IMR-90 (cell line): ENCODE measurements around the gene EXOG. TPM values are rescaled to one million over a fixed set of nuclear protein-coding genes. Genes with fewer than 3 reads are reported as not detected.

ENCODE experiments used
- ATAC-seq: fragments of 200-7000 bp; cut with Tn5 transposase; 2 replicates; pipeline ENCODE4 v1.9.1; 2020; ENCODE audit warnings: low read depth, mild to moderate bottlenecking, moderate library complexity
- BruUV-seq: library from RNA; stranded (reverse); fragments of 400-500 nt; replicated peaks from 2 replicates; lab custom pipeline; 2021; lab: Mats Ljungman, UMichigan
- CTCF ChIA-PET: fragments of 300-600 bp; formaldehyde crosslinking; extraction: SDS; loops from one replicate; lab custom pipeline; 2021; ENCODE audit warnings: antibody characterized with exemption; lab: Yijun Ruan, JAX
- POLR2A ChIA-PET: fragments of 300-600 bp; sonication (Branson Sonifier 250); formaldehyde crosslinking; loops from one replicate; lab custom pipeline; 2022; ENCODE audit warnings: antibody characterized with exemption; ENCODE audit not compliant: unreplicated experiment; lab: Charles Lee
- DNase-seq: peaks from one replicate; pipeline ENCODE4 v3.0.0; 2013
- H2AFZ ChIP-seq: replicated peaks from 2 replicates; pipeline ENCODE3; 2013; ENCODE audit warnings: low read length, mild to moderate bottlenecking; ENCODE audit not compliant: poor library complexity
- H2AK5ac ChIP-seq: 2 replicates; pipeline ENCODE4 v1.6.1; 2013; ENCODE audit warnings: low read depth, low read length, inconsistent platforms
- H2AK9ac ChIP-seq: replicated peaks from 2 replicates; pipeline ENCODE3; 2013; ENCODE audit warnings: mild to moderate bottlenecking, low read depth, low read length, moderate library complexity; ENCODE audit not compliant: poor library complexity
- H2BK120ac ChIP-seq: 2 replicates; pipeline ENCODE4 v1.6.1; 2013; ENCODE audit warnings: low read depth, low read length, inconsistent platforms
- H2BK15ac ChIP-seq: 3 replicates; pipeline ENCODE4 v1.6.1; 2013; ENCODE audit warnings: low read depth, low read length, inconsistent platforms
- H2BK20ac ChIP-seq: 2 replicates; pipeline ENCODE4 v1.6.1; 2013; ENCODE audit warnings: low read depth, mild to moderate bottlenecking, inconsistent platforms, low read length, moderate library complexity
- H2BK5ac ChIP-seq: 2 replicates; pipeline ENCODE4 v1.6.1; 2013; ENCODE audit warnings: mild to moderate bottlenecking, low read depth, low read length, inconsistent platforms; ENCODE audit not compliant: poor library complexity, severe bottlenecking
- H3K14ac ChIP-seq: replicated peaks from 2 replicates; pipeline ENCODE4 v1.6.1; 2013; ENCODE audit warnings: low read depth, low read length, inconsistent platforms
- H3K18ac ChIP-seq: 2 replicates; pipeline ENCODE4 v1.6.1; 2013; ENCODE audit warnings: low read depth, low read length, control low read depth
- H3K23ac ChIP-seq: 2 replicates; pipeline ENCODE4 v1.6.1; 2013; ENCODE audit warnings: low read depth, low read length, inconsistent platforms
- H3K27ac ChIP-seq: 2 replicates; pipeline ENCODE4 v1.5.1; 2013; ENCODE audit warnings: mild to moderate bottlenecking, control low read depth, low read length; ENCODE audit not compliant: insufficient read depth
- H3K27me3 ChIP-seq: 2 replicates; pipeline ENCODE4 v1.6.1; 2013; ENCODE audit warnings: low read length; ENCODE audit not compliant: control insufficient read depth, insufficient read depth
- H3K36me3 ChIP-seq: 2 replicates; pipeline ENCODE4 v1.6.1; 2013; ENCODE audit warnings: low read length, mixed read lengths; ENCODE audit not compliant: control insufficient read depth, insufficient read depth
- H3K4ac ChIP-seq: 2 replicates; pipeline ENCODE4 v1.6.1; 2013; ENCODE audit warnings: low read depth, low read length, inconsistent platforms
- H3K4me1 ChIP-seq: 2 replicates; pipeline ENCODE4 v1.6.1; 2013; ENCODE audit warnings: low read length, mixed read lengths; ENCODE audit not compliant: control insufficient read depth, insufficient read depth
- H3K4me2 ChIP-seq: 2 replicates; pipeline ENCODE4 v1.6.1; 2013; ENCODE audit warnings: low read depth, mild to moderate bottlenecking, control low read depth, low read length, moderate library complexity
- H3K4me3 ChIP-seq: 2 replicates; pipeline ENCODE4 v1.5.1; 2013; ENCODE audit warnings: low read depth, mild to moderate bottlenecking, control low read depth, low read length, moderate library complexity; ENCODE audit not compliant: insufficient read depth
- H3K56ac ChIP-seq: 2 replicates; pipeline ENCODE4 v1.6.1; 2013; ENCODE audit warnings: low read length, inconsistent platforms; ENCODE audit not compliant: insufficient read depth; ENCODE audit errors: extremely low read depth
- H3K79me1 ChIP-seq, 2 experiments: 2 replicates each; pipeline ENCODE4 v1.6.1; 2013; ENCODE audit warnings: low read length in 2 of 2, inconsistent platforms in 1 of 2, low read depth in 1 of 2
- H3K9ac ChIP-seq: 2 replicates; pipeline ENCODE4 v1.6.1; 2013; ENCODE audit warnings: low read depth, low read length, control low read depth
- H3K9me1 ChIP-seq: 2 replicates; pipeline ENCODE4 v1.6.1; 2013; ENCODE audit warnings: low read length, inconsistent platforms; ENCODE audit not compliant: insufficient read depth
- H3K9me3 ChIP-seq: 2 replicates; pipeline ENCODE4 v1.6.1; 2013; ENCODE audit warnings: low read length; ENCODE audit not compliant: control insufficient read depth, insufficient read depth
- H4K20me1 ChIP-seq: 2 replicates; pipeline ENCODE4 v1.6.1; 2013; ENCODE audit warnings: low read length, inconsistent platforms; ENCODE audit not compliant: insufficient read depth
- H4K5ac ChIP-seq: 2 replicates; pipeline ENCODE4 v1.6.1; 2013; ENCODE audit warnings: mild to moderate bottlenecking, low read depth, low read length, control low read depth
- H4K8ac ChIP-seq, 2 experiments: 2 replicates each; pipeline ENCODE4 v1.6.1; 2013; ENCODE audit warnings: low read depth in 2 of 2, low read length in 2 of 2, control low read depth in 1 of 2, inconsistent platforms in 1 of 2
- H4K91ac ChIP-seq: 2 replicates; pipeline ENCODE4 v1.6.1; 2013; ENCODE audit warnings: low read depth, low read length, inconsistent platforms; ENCODE audit not compliant: insufficient read depth
- BHLHE40 ChIP-seq: fragments of 150-350 bp; IDR thresholded peaks from 2 replicates; pipeline ENCODE4 v1.6.1; 2016; ENCODE audit warnings: mild to moderate bottlenecking, low read depth, low read length
- CEBPB ChIP-seq: IDR thresholded peaks from 2 replicates; pipeline ENCODE4 v1.6.1; 2012; ENCODE audit warnings: low read depth, low read length, improper control_type of control experiment
- CHD1 ChIP-seq: IDR thresholded peaks from 2 replicates; pipeline ENCODE4 v1.6.1; 2012; ENCODE audit warnings: low read depth, low read length, improper control_type of control experiment
- CTCF ChIP-seq: conservative IDR thresholded peaks from 2 replicates; pipeline ENCODE4 v1.5.1; 2012; ENCODE audit warnings: mild to moderate bottlenecking, low read depth, low read length, improper control_type of control experiment
- FOS ChIP-seq: fragments of 150-350 bp; IDR thresholded peaks from 2 replicates; pipeline ENCODE4 v1.6.1; 2016; ENCODE audit warnings: low read depth, low read length
- MAFK ChIP-seq: IDR thresholded peaks from 2 replicates; pipeline ENCODE4 v1.6.1; 2012; ENCODE audit warnings: low read depth, low read length, improper control_type of control experiment
- MAZ ChIP-seq: IDR thresholded peaks from 2 replicates; pipeline ENCODE4 v1.6.1; 2012; ENCODE audit warnings: low read depth, mild to moderate bottlenecking, low read length, improper control_type of control experiment, moderate library complexity, borderline replicate concordance
- MXI1 ChIP-seq: IDR thresholded peaks from 2 replicates; pipeline ENCODE4 v1.6.1; 2012; ENCODE audit warnings: low read depth, mild to moderate bottlenecking, low read length, moderate library complexity, borderline replicate concordance
- NFE2L2 ChIP-seq: fragments of 150-350 bp; IDR thresholded peaks from 2 replicates; pipeline ENCODE4 v1.6.1; 2016; ENCODE audit warnings: low read depth, mild to moderate bottlenecking, low read length
- POLR2A ChIP-seq: IDR thresholded peaks from 2 replicates; pipeline ENCODE4 v1.6.1; 2012; ENCODE audit warnings: mild to moderate bottlenecking, low read depth, low read length
- RAD21 ChIP-seq: IDR thresholded peaks from 2 replicates; pipeline ENCODE4 v1.6.1; 2012; ENCODE audit warnings: low read length, improper control_type of control experiment
- RCOR1 ChIP-seq: IDR thresholded peaks from 2 replicates; pipeline ENCODE4 v1.6.1; 2012; ENCODE audit warnings: mild to moderate bottlenecking, low read length, improper control_type of control experiment; ENCODE audit not compliant: insufficient replicate concordance
- RFX5 ChIP-seq: IDR thresholded peaks from 2 replicates; pipeline ENCODE4 v1.8.0; 2012; ENCODE audit warnings: low read depth, mild to moderate bottlenecking, low read length, moderate library complexity
- SMC3 ChIP-seq: fragments of 150-350 bp; IDR thresholded peaks from 2 replicates; pipeline ENCODE4 v1.6.1; 2016; ENCODE audit warnings: low read depth, mild to moderate bottlenecking, antibody characterized with exemption, low read length, moderate library complexity
- WGBS, 2 experiments: methylation state at CpG; one replicate each; pipeline versions ENCODE4 v1.1.5 to v1.1.7; 2013; ENCODE audit warnings: missing lambda C conversion rate in 2 of 2; ENCODE audit not compliant: insufficient read length in 1 of 2; ENCODE audit errors: extremely low coverage in 2 of 2; 5-methylcytosine and 5-hydroxymethylcytosine counted together
- dilution Hi-C: fragments of 300-500 bp; cut with HindIII; formaldehyde crosslinking; loops from one replicate; pipeline ENCODE4 v1.14.3; 2018; ENCODE audit warnings: low sequenced_read_pairs; ENCODE audit not compliant: unreplicated experiment
- in situ Hi-C: fragments of 300-500 bp; cut with MboI; formaldehyde crosslinking; loops from 3 replicates; pipeline ENCODE4 v1.14.3; 2019; ENCODE audit warnings: low sequenced_read_pairs, inconsistent platforms, mixed read lengths
- intact Hi-C: fragments of 100-400 bp; cut with micrococcal nuclease; formaldehyde crosslinking; loops from 2 replicates; pipeline ENCODE4 v1.10.0; 2022
- polyA plus RNA-seq, 3 experiments: library from polyadenylated mRNA; depleted of rRNA; stranded (reverse); fragments of >200 nt; gene quantifications; 2 replicates each; pipeline ENCODE4 v1.2.3, GENCODE V29; 2012; ENCODE audit warnings: low replicate concordance in 1 of 3
- total RNA-seq: library from RNA; depleted of rRNA; stranded (reverse); fragments of >200 nt; gene quantifications from 2 replicates; pipeline ENCODE4 v1.2.3, GENCODE V29; 2012
- TF ChIP-seq, protein P1 (sequence below): fragments of 150-350 bp; IDR thresholded peaks from 2 replicates; pipeline ENCODE4 v1.6.1; 2016; ENCODE audit warnings: low read depth, mild to moderate bottlenecking, low read length, moderate library complexity, borderline replicate concordance
- TF ChIP-seq, protein P2 (sequence below): fragments of 150-350 bp; IDR thresholded peaks from 2 replicates; pipeline ENCODE4 v1.6.1; 2017; ENCODE audit warnings: mild to moderate bottlenecking, antibody characterized with exemption, low read length, low read depth

Gene EXOG
- total and polyA plus RNA-seq, 2 of the 4 experiments (the other 2 are of a cell fraction), result 10.2 to 15.0 TPM

DNA sequence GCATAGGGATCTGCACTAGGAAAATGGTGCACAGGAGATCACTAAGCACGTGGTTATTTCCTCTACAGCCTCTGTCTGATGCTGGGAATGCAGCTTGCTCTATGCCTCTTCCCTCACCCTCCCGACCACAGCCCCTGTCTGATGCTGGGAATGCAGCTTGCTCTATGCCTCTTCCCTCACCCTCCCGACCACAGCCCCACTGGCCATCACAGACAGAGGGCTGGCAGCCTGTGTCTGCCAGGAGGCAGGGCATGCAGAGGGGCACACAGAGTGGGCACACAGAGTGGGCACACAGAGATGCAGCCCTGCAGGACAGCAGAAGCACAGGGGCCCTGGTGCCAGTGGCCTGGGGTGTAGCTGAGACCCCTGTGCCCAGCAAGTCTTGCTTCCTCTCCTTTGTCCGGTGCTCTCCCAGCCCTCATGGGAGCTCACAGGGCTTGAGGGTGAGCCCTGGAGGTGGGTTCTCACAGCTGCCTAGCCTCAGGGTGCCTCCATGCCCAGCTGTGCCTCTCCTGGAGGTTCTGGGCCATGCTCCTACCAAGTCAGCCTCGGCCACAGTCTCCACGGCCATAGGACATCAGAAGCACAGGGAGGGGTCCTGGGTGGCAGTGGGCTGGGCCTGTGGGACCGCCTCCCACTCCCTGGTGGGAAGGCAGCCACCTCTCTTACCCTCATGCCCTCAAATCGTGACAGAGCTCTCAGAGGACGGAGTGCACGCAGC is 65.8 kb downstream of the EXOG start:
- no peaks in the 10 kb centered on the region for H3K27me3 ChIP-seq
- WGBS, 2 experiments, result 60% methylated on average over 1 of the region's 10 CpGs; no CpG with 5 or more reads in 1 of the 2 experiments
- H3K23ac ChIP-seq, result no peak overlapping the region
- intact Hi-C loops, result no loop called here
- no peak overlapping the region for H2BK120ac ChIP-seq
- ATAC-seq, result no peak
- H2BK15ac ChIP-seq, result no peak overlapping the region
- TF ChIP-seq CTCF, result no peak
- TF ChIP-seq MAFK, result no peak
- TF ChIP-seq FOS, result no peak
- TF ChIP-seq RCOR1, result no peak
- TF ChIP-seq SMC3, result no peak
- TF ChIP-seq MAZ, result no peak
- no peak for TF ChIP-seq RAD21
- no peak for TF ChIP-seq NFE2L2
- TF ChIP-seq MXI1, result no peak
- TF ChIP-seq, protein P1, sequence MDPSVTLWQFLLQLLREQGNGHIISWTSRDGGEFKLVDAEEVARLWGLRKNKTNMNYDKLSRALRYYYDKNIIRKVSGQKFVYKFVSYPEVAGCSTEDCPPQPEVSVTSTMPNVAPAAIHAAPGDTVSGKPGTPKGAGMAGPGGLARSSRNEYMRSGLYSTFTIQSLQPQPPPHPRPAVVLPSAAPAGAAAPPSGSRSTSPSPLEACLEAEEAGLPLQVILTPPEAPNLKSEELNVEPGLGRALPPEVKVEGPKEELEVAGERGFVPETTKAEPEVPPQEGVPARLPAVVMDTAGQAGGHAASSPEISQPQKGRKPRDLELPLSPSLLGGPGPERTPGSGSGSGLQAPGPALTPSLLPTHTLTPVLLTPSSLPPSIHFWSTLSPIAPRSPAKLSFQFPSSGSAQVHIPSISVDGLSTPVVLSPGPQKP, result no peak
- no peak for TF ChIP-seq BHLHE40
- no peak for TF ChIP-seq CEBPB
- no peak for TF ChIP-seq POLR2A
- TF ChIP-seq CHD1, result no peak
- TF ChIP-seq, protein P2, sequence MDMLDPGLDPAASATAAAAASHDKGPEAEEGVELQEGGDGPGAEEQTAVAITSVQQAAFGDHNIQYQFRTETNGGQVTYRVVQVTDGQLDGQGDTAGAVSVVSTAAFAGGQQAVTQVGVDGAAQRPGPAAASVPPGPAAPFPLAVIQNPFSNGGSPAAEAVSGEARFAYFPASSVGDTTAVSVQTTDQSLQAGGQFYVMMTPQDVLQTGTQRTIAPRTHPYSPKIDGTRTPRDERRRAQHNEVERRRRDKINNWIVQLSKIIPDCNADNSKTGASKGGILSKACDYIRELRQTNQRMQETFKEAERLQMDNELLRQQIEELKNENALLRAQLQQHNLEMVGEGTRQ, result no peak
- no peak for TF ChIP-seq RFX5
- H3K36me3 ChIP-seq, result no peaks in the 10 kb centered on the region
- H2AFZ ChIP-seq, result no peak overlapping the region
- no peak overlapping the region for H3K4ac ChIP-seq
- no peak overlapping the region for H2AK9ac ChIP-seq
- no peak overlapping the region for H2BK20ac ChIP-seq
- dilution Hi-C loops, result no loop called here
- no peak overlapping the region for H4K91ac ChIP-seq
- H3K79me1 ChIP-seq, result no peaks in the 10 kb centered on the region
- H4K5ac ChIP-seq, result no peak overlapping the region
- no peaks in the 10 kb centered on the region for H4K20me1 ChIP-seq
- H3K4me1 ChIP-seq, result no peaks in the 10 kb centered on the region
- no peak overlapping the region for H4K8ac ChIP-seq
- no peaks in the 10 kb centered on the region for H3K9me3 ChIP-seq
- H3K9me1 ChIP-seq, result no peaks in the 10 kb centered on the region
- no peak overlapping the region for H3K4me3 ChIP-seq
- no peak overlapping the region for H3K18ac ChIP-seq
- H2AK5ac ChIP-seq, result no peak overlapping the region
- no TSS peak for BruUV-seq
- POLR2A ChIA-PET, result no interaction called here
- no peak overlapping the region for H3K27ac ChIP-seq
- in situ Hi-C loops, result no loop called here
- H3K56ac ChIP-seq, result no peak overlapping the region
- CTCF ChIA-PET, result no interaction called here
- DNase-seq, result no peak
- no peak overlapping the region for H3K4me2 ChIP-seq
- no peak overlapping the region for H2BK5ac ChIP-seq
- no peak overlapping the region for H3K9ac ChIP-seq
- H3K14ac ChIP-seq, result no peak overlapping the region
